Ishikawa (cell line): Measurements from ENCODE around the gene SUGT1.

Experiments used
- EGR1 ChIP-seq: IDR thresholded peaks from 2 replicates; pipeline ENCODE4 v1.6.1; 2012
- EP300 ChIP-seq: IDR thresholded peaks from 2 replicates; pipeline ENCODE4 v1.6.1; 2012; ENCODE audit warnings: borderline replicate concordance
- RAD21 ChIP-seq: IDR thresholded peaks from 2 replicates; pipeline ENCODE4 v1.6.1; 2012; ENCODE audit warnings: low read depth

GRCh38 chr13:52723181-52723580 is 70.5 kb downstream of the SUGT1 start:
- TF ChIP-seq RAD21 (no peak), EP300 (no peak), EGR1 (no peak)
